ENCODE measurements around the gene FAM89A. TPM values are rescaled to one million over a fixed set of nuclear protein-coding genes. Genes with fewer than 3 reads are reported as not detected.

Gene FAM89A
- total and polyA plus RNA-seq, 2 donors (not counting 1 experiment from before 2014, with no cell fraction given), result 3.2 to 6.1 TPM

DNA sequence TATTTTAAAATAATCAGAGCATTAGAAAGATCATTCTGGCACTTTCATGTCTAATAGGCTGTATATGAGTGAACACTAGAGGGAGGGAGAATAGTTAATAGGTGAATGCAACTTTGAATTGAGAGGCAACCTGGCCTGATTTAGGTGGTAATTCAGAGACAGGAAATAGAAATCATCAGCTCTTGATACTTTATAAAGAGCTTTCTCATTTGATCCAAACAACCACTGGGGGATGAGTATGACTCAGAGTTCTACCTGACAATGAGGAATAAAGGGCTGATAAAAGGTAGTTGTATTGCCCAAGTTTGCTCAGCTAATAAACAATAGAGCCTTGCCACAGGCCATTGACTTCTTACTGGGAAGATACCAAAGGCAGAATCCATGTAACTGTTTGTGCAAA lies 5.2 kb upstream of the FAM89A start:
- no peak overlapping the region for H3K27ac Mint-ChIP-seq
- no peaks in the 10 kb centered on the region for H3K36me3 ChIP-seq (replicated peaks in 1 of 2; ENCODE audit: control extremely low read depth in 1 of 2, control insufficient read depth in 1 of 2, extremely low read depth in 1 of 2, insufficient read depth in 2 of 2, low read length in 1 of 2)
- H3K4me2 ChIP-seq (replicated peaks; ENCODE audit: low read depth, low read length, poor library complexity, severe bottlenecking), result no peak overlapping the region
- POLR2A ChIA-PET, result no interaction called here
- H3K27me3 Mint-ChIP-seq, result peaks cover 16% of the 10 kb centered on the region
- no peaks in the 10 kb centered on the region for H4K20me1 ChIP-seq (ENCODE audit: control insufficient read depth, insufficient read depth, low read length, poor library complexity, severe bottlenecking)
- peaks cover 0 to 5% of the 10 kb centered on the region in 2 donors for H3K4me1 ChIP-seq (ENCODE audit: control insufficient read depth in 2 of 2, insufficient read depth in 2 of 2, low read length in 2 of 2)
- no peak for TF ChIP-seq EZH2 (IDR thresholded peaks at IDR 0.05; ENCODE audit: borderline replicate concordance, insufficient read depth, low read depth, low read length, poor library complexity, severe bottlenecking)
- TF ChIP-seq, protein P1, sequence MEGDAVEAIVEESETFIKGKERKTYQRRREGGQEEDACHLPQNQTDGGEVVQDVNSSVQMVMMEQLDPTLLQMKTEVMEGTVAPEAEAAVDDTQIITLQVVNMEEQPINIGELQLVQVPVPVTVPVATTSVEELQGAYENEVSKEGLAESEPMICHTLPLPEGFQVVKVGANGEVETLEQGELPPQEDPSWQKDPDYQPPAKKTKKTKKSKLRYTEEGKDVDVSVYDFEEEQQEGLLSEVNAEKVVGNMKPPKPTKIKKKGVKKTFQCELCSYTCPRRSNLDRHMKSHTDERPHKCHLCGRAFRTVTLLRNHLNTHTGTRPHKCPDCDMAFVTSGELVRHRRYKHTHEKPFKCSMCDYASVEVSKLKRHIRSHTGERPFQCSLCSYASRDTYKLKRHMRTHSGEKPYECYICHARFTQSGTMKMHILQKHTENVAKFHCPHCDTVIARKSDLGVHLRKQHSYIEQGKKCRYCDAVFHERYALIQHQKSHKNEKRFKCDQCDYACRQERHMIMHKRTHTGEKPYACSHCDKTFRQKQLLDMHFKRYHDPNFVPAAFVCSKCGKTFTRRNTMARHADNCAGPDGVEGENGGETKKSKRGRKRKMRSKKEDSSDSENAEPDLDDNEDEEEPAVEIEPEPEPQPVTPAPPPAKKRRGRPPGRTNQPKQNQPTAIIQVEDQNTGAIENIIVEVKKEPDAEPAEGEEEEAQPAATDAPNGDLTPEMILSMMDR (IDR thresholded peaks at IDR 0.05), result no peak
- CTCF ChIA-PET, result interaction anchor here (1.6 kb wide), 1 partner anchor 15 kb away, joined by 3 read pairs; no protein-coding TSS in a partner anchor
- H3K9me3 ChIP-seq (ENCODE audit: control extremely low read depth in 1 of 3, control insufficient read depth in 2 of 3, insufficient read depth in 1 of 3, low read length in 2 of 3), result peaks cover 0 to 7% (median 4%) of the 10 kb centered on the region in 3 donors
- peaks cover 11% of the 10 kb centered on the region for H3K9me3 Mint-ChIP-seq (ENCODE audit: insufficient read depth)
- H3K79me2 ChIP-seq (ENCODE audit: control insufficient read depth, insufficient read depth, low read length), result no peaks in the 10 kb centered on the region
- no peak for DNase-seq
- H3K4me3 Mint-ChIP-seq, result no peak overlapping the region
- H3K9ac ChIP-seq (ENCODE audit: low read length), result no peak overlapping the region
- no peak for ATAC-seq (ENCODE audit: low read depth)
- peaks cover 0 to 7% (median 0%) of the 10 kb centered on the region in 4 experiments for H3K27me3 ChIP-seq (replicated peaks in 1 of 4; ENCODE audit: control extremely low read depth in 1 of 4, control insufficient read depth in 3 of 4, insufficient read depth in 4 of 4, low read length in 3 of 4)
- intact Hi-C loops (cut with micrococcal nuclease), result no loop called here
- peaks cover 2% of the 10 kb centered on the region for H3K4me1 Mint-ChIP-seq
- H3K27ac ChIP-seq (ENCODE audit: low read length in 2 of 2), result no peak overlapping the region
- no peak overlapping the region for H2AFZ ChIP-seq (ENCODE audit: insufficient read depth, low read depth, low read length, poor library complexity, severe bottlenecking)
- H3K4me3 ChIP-seq (ENCODE audit: control extremely low read depth in 1 of 5, extremely low read depth in 1 of 5, insufficient read depth in 1 of 5, low read depth in 2 of 5, low read length in 4 of 5), result no peak overlapping the region

GRCh38 chr1:231044588-231044987 lies 4.5 kb upstream of the FAM89A start:
- WGBS (ENCODE audit: insufficient coverage), result no CpG with 5 or more reads among the region's 1 CpG
- no peak overlapping the region for H3K4me3 ChIP-seq (ENCODE audit: control extremely low read depth in 1 of 5, extremely low read depth in 1 of 5, insufficient read depth in 1 of 5, low read depth in 2 of 5, low read length in 4 of 5)
- no peak overlapping the region for H3K27ac ChIP-seq (ENCODE audit: low read length in 2 of 2)
- no peak for ATAC-seq (ENCODE audit: low read depth)
- Mint-ChIP-seq H3K9me3 (ENCODE audit: insufficient read depth) (peaks cover 11% of the 10 kb centered on the region), H3K27me3 (peaks cover 16% of the 10 kb centered on the region), H3K4me1 (peaks cover 2% of the 10 kb centered on the region), H3K27ac (no peak overlapping the region), H3K4me3 (no peak overlapping the region)
- TF ChIP-seq, protein P1 (IDR thresholded peaks at IDR 0.05), result no peak
- TF ChIP-seq EZH2 (IDR thresholded peaks at IDR 0.05; ENCODE audit: borderline replicate concordance, insufficient read depth, low read depth, low read length, poor library complexity, severe bottlenecking), result no peak
- no peaks in the 10 kb centered on the region for H3K79me2 ChIP-seq (ENCODE audit: control insufficient read depth, insufficient read depth, low read length)
- no peak overlapping the region for H2AFZ ChIP-seq (ENCODE audit: insufficient read depth, low read depth, low read length, poor library complexity, severe bottlenecking)
- no peak for DNase-seq
- no peak overlapping the region for H3K9ac ChIP-seq (ENCODE audit: low read length)
- H4K20me1 ChIP-seq (ENCODE audit: control insufficient read depth, insufficient read depth, low read length, poor library complexity, severe bottlenecking), result no peaks in the 10 kb centered on the region
- H3K36me3 ChIP-seq (replicated peaks in 1 of 2; ENCODE audit: control extremely low read depth in 1 of 2, control insufficient read depth in 1 of 2, extremely low read depth in 1 of 2, insufficient read depth in 2 of 2, low read length in 1 of 2), result no peaks in the 10 kb centered on the region
- intact Hi-C loops (cut with micrococcal nuclease), result loop anchor here (5.0 kb wide), 3 partner anchors 168 to 402 kb away; partner anchors contain the start of genes C1orf198 and COG2
- H3K4me1 ChIP-seq (ENCODE audit: control insufficient read depth in 2 of 2, insufficient read depth in 2 of 2, low read length in 2 of 2), result peaks cover 0 to 5% of the 10 kb centered on the region in 2 donors
- H3K4me2 ChIP-seq (replicated peaks; ENCODE audit: low read depth, low read length, poor library complexity, severe bottlenecking), result no peak overlapping the region
- H3K9me3 ChIP-seq (ENCODE audit: control extremely low read depth in 1 of 3, control insufficient read depth in 2 of 3, insufficient read depth in 1 of 3, low read length in 2 of 3), result peaks cover 0 to 7% (median 4%) of the 10 kb centered on the region in 3 donors
- ChIA-PET CTCF (interaction anchor here (1.6 kb wide), 1 partner anchor 14 kb away, joined by 3 read pairs; no protein-coding TSS in a partner anchor), POLR2A (no interaction called here)
- peaks cover 0 to 7% (median 0%) of the 10 kb centered on the region in 4 experiments for H3K27me3 ChIP-seq (replicated peaks in 1 of 4; ENCODE audit: control extremely low read depth in 1 of 4, control insufficient read depth in 3 of 4, insufficient read depth in 4 of 4, low read length in 3 of 4)

Data from B cell (primary cell).